Keratinocyte (primary cell): Measurements from ENCODE around the gene SAMD14. TPM values are rescaled to one million over a fixed set of nuclear protein-coding genes. Genes with fewer than 3 reads are reported as not detected.

Experiments used
- DNase-seq: peaks from one replicate; pipeline ENCODE4 v3.0.0-alpha.2; 2011; ENCODE audit warnings: low read depth, missing footprints, low spot score
- FAIRE-seq: peaks from 2 replicates; lab custom pipeline; 2011; peaks lifted over from hg19 to GRCh38; lab: Jason Lieb, UNC
- H2AFZ ChIP-seq: 2 replicates; pipeline ENCODE4 v1.6.0; 2012; ENCODE audit warnings: low read length, control low read depth, inconsistent platforms; ENCODE audit not compliant: control insufficient read depth
- H3K27ac ChIP-seq: 2 replicates; pipeline ENCODE4 v1.5.1; 2011; ENCODE audit warnings: low read length; ENCODE audit not compliant: control insufficient read depth, insufficient read depth
- H3K27me3 ChIP-seq: 3 replicates; pipeline ENCODE4 v1.6.0; 2011; ENCODE audit warnings: low read length; ENCODE audit not compliant: control insufficient read depth, insufficient read depth; ENCODE audit errors: extremely low read depth
- H3K36me3 ChIP-seq, 2 experiments: 2 replicates in 1 of 2; 3 replicates in 1 of 2; pipeline ENCODE4 v1.5.1; 2011; ENCODE audit warnings: low read length in 2 of 2, mild to moderate bottlenecking in 1 of 2; ENCODE audit not compliant: control insufficient read depth in 2 of 2, insufficient read depth in 2 of 2; ENCODE audit errors: extremely low read depth in 1 of 2
- H3K4me1 ChIP-seq: 3 replicates; pipeline ENCODE4 v1.5.1; 2011; ENCODE audit warnings: low read length; ENCODE audit not compliant: control insufficient read depth, insufficient read depth; ENCODE audit errors: extremely low read depth
- H3K4me2 ChIP-seq: 3 replicates; pipeline ENCODE4 v1.6.0; 2011; ENCODE audit warnings: low read depth, low read length; ENCODE audit not compliant: control insufficient read depth, insufficient read depth; ENCODE audit errors: extremely low read depth
- H3K4me3 ChIP-seq, 3 experiments: fragments of 200-600 bp in 1 of 3; sonication (generic) in 1 of 3; 2 replicates in 2 of 3; 3 replicates in 1 of 3; pipeline ENCODE4 v1.5.1; 2011 to 2016; ENCODE audit warnings: low read length in 3 of 3, mild to moderate bottlenecking in 3 of 3, control low read depth in 2 of 3, inconsistent platforms in 1 of 3, low read depth in 1 of 3, mixed read lengths in 1 of 3, mixed run types in 1 of 3, moderate library complexity in 1 of 3; ENCODE audit not compliant: control insufficient read depth in 2 of 3, insufficient read depth in 2 of 3; ENCODE audit errors: extremely low read depth in 1 of 3
- H3K79me2 ChIP-seq: 2 replicates; pipeline ENCODE4 v1.6.0; 2012; ENCODE audit warnings: low read length; ENCODE audit not compliant: control insufficient read depth, insufficient read depth
- H3K9ac ChIP-seq: 3 replicates; pipeline ENCODE4 v1.6.0; 2011; ENCODE audit warnings: low read length; ENCODE audit not compliant: control insufficient read depth, insufficient read depth; ENCODE audit errors: extremely low read depth
- H3K9me1 ChIP-seq: 3 replicates; pipeline ENCODE4 v1.6.0; 2011; ENCODE audit warnings: low read length; ENCODE audit not compliant: control insufficient read depth, insufficient read depth; ENCODE audit errors: extremely low read depth
- H3K9me3 ChIP-seq: 2 replicates; pipeline ENCODE4 v1.5.1; 2012; ENCODE audit warnings: low read depth, low read length; ENCODE audit not compliant: control insufficient read depth
- H4K20me1 ChIP-seq: 3 replicates; pipeline ENCODE4 v1.6.0; 2011; ENCODE audit warnings: low read length; ENCODE audit not compliant: control insufficient read depth, insufficient read depth; ENCODE audit errors: extremely low read depth
- CTCF ChIP-seq, 3 experiments: IDR thresholded peaks in 1 of 3; conservative IDR thresholded peaks in 1 of 3; optimal IDR thresholded peaks in 1 of 3; 2 replicates in 2 of 3; 3 replicates in 1 of 3; pipeline versions ENCODE3 to v1.5.1; 2011; ENCODE audit warnings: low read length in 3 of 3, mild to moderate bottlenecking in 3 of 3, moderate library complexity in 2 of 3, control low read depth in 1 of 3, inconsistent platforms in 1 of 3; ENCODE audit not compliant: insufficient read depth in 2 of 3; ENCODE audit errors: extremely low read depth in 1 of 3
- EZH2 ChIP-seq: IDR thresholded peaks from one replicate; pipeline ENCODE4 v1.6.1; 2012; ENCODE audit warnings: inconsistent platforms, mild to moderate bottlenecking, low read length, moderate library complexity
- dilution Hi-C: fragments of 300-500 bp; cut with MboI; formaldehyde crosslinking; loops from one replicate; pipeline ENCODE4 v1.7.0; 2020; ENCODE audit warnings: low sequenced_read_pairs; ENCODE audit not compliant: extremely low pct_ligation_motif_present
- polyA plus RNA-seq, 5 experiments: library from polyadenylated mRNA; depleted of rRNA in 3 of 5; stranded (reverse) in 3 of 5; stranded (forward) in 1 of 5; unstranded in 1 of 5; fragments of >200 nt; gene quantifications; 1 replicate in 1 of 5; 2 replicates in 3 of 5; 3 replicates in 1 of 5; pipeline versions ENCODE4 v1.2.1 to v1.2.3, GENCODE V29; 2011 to 2012; ENCODE audit warnings: missing spikeins in 2 of 5, low read depth in 1 of 5, low replicate concordance in 1 of 5

Gene SAMD14
- polyA plus RNA-seq, 1 donor (not counting 4 experiments of a cell fraction or from before 2014, with no cell fraction given), result not detected

DNA sequence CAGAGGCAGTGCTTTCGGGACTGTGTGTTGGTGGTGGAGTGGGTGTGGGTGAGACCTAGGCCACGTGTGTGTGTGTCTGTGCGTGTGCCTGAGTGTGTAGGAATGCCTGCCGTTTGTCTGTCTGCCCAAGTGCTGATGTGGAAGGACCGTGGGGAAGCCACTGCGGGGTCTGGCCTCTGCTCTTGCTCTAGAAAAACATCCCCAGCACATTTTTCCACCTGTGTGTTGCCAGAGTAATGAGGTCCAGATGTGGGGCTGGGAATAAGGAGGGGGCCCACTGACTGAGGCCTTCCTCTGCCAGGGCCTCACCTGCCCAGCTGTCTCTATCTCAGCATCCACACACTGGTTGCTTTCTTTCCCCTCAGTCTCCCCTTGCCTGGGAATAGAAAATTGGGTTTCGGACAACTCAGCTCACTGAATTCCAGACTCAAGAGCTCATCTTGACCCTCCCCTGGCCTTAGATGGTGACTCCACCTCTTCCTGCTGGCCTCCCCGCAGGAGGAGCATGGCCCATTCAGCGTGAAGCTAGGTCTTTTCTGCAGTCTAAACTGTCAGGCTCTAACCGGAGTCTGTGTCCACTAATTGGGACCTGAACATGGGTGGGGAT, 43.5 kb upstream of the SAMD14 start:
- Histone ChIP-seq H3K79me2 (no peaks in the 10 kb centered on the region), H2AFZ (no peak overlapping the region), H3K27ac (no peak overlapping the region), H3K4me1 (peaks cover 12% of the 10 kb centered on the region), H3K9ac (no peak overlapping the region), H3K4me2 (no peak overlapping the region), H3K9me3 (no peaks in the 10 kb centered on the region), H4K20me1 (no peaks in the 10 kb centered on the region), H3K36me3 (no peaks in the 10 kb centered on the region), H3K9me1 (no peaks in the 10 kb centered on the region), H3K4me3 (no peak overlapping the region), H3K27me3 (no peaks in the 10 kb centered on the region)
- dilution Hi-C loops, result no loop called here
- TF ChIP-seq EZH2, result no peak
- no peak for TF ChIP-seq CTCF (optimal IDR thresholded peaks at IDR 0.05 in 1 of 3, IDR thresholded peaks at IDR 0.05 in 1 of 3, conservative IDR thresholded peaks at IDR 0.05 in 1 of 3; ENCODE audit: extremely low read depth in 1 of 3, insufficient read depth in 2 of 3, low read length in 3 of 3)
- DNase-seq, result no peak
- FAIRE-seq, result no peak

DNA sequence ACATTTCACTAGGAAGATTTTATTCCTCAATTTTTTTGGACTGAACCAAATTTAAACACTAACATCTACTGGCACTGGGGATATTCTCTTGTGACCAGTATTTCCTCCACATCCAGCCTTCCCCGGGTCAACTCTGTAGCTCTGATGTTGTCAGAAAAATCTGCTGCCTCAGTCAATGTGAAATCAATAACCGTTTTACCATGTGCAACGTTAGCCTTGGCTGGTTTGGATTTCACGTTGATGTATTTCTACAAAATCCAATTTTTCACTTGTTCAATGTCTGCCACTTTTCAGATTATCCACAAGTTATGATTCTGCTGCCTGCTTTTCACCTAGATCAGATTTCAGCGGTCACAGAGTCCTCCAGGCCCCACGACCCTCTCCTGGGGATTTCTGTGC, 43.0 kb upstream of the SAMD14 start:
- no peaks in the 10 kb centered on the region for H3K36me3 ChIP-seq
- H3K27ac ChIP-seq, result no peak overlapping the region
- no peak overlapping the region for H3K4me3 ChIP-seq
- no peaks in the 10 kb centered on the region for H3K79me2 ChIP-seq
- H2AFZ ChIP-seq, result no peak overlapping the region
- dilution Hi-C loops, result no loop called here
- peaks cover 3% of the 10 kb centered on the region for H3K27me3 ChIP-seq
- H4K20me1 ChIP-seq, result no peaks in the 10 kb centered on the region
- H3K4me1 ChIP-seq, result peaks cover 9% of the 10 kb centered on the region
- H3K9me1 ChIP-seq, result no peaks in the 10 kb centered on the region
- FAIRE-seq (no peak), DNase-seq (no peak)
- no peak overlapping the region for H3K9ac ChIP-seq
- H3K9me3 ChIP-seq, result no peaks in the 10 kb centered on the region
- no peak overlapping the region for H3K4me2 ChIP-seq
- TF ChIP-seq EZH2, result no peak
- TF ChIP-seq CTCF (optimal IDR thresholded peaks at IDR 0.05 in 1 of 3, IDR thresholded peaks at IDR 0.05 in 1 of 3, conservative IDR thresholded peaks at IDR 0.05 in 1 of 3; ENCODE audit: extremely low read depth in 1 of 3, insufficient read depth in 2 of 3, low read length in 3 of 3), result no peak
